HCT116 (cell line): Measurements from ENCODE around the gene MAP3K5. TPM values are rescaled to one million over a fixed set of nuclear protein-coding genes. Genes with fewer than 3 reads are reported as not detected.

Experiments used
- ATAC-seq: fragments of 200-7000 bp; cut with Tn5 transposase; 2 replicates; pipeline ENCODE4 v1.9.1; 2020; ENCODE audit warnings: mild to moderate bottlenecking, moderate library complexity
- BruUV-seq: library from RNA; stranded (reverse); fragments of 400-500 nt; replicated peaks from 2 replicates; lab custom pipeline; 2021; lab: Mats Ljungman, UMichigan
- CTCF ChIA-PET: fragments of 300-600 bp; sonication (Branson Sonifier 250); formaldehyde crosslinking; loops from one replicate; lab custom pipeline; 2021; ENCODE audit warnings: antibody characterized with exemption; lab: Charles Lee
- POLR2A ChIA-PET: fragments of 300-600, 350-600 bp; sonication (Branson Sonifier 250); formaldehyde crosslinking; loops from one replicate; lab custom pipeline; 2021; ENCODE audit warnings: antibody characterized with exemption; lab: Charles Lee
- RAD21 ChIA-PET, 2 experiments: fragments of 300-600 bp; sonication (Branson Sonifier 250); formaldehyde crosslinking; loops; one replicate each; lab custom pipeline; 2023; ENCODE audit warnings: low total read pairs in 2 of 2; ENCODE audit not compliant: uncharacterized antibody in 2 of 2, unreplicated experiment in 2 of 2, low non-redundant PET in 1 of 2; lab: Charles Lee
- DNase-seq: peaks from one replicate; pipeline ENCODE4 v3.0.0-alpha.2; 2010; ENCODE audit warnings: low read depth, low spot score
- H2AFZ ChIP-seq: fragments of 200-600 bp; shearing (Covaris generic), sonication (generic); 2 replicates; pipeline ENCODE4 v1.6.1; 2017; ENCODE audit warnings: low read depth, mixed run types, mixed read lengths, antibody characterized with exemption, low read length; ENCODE audit not compliant: poor library complexity, severe bottlenecking
- H3K27ac ChIP-seq: 2 replicates; pipeline ENCODE4 v1.5.1; 2012; ENCODE audit warnings: low read depth, low read length
- H3K27me3 ChIP-seq: fragments of 200-600 bp; sonication (generic); 2 replicates; pipeline ENCODE4 v1.6.1; 2016; ENCODE audit warnings: mixed run types, low read length, mixed read lengths; ENCODE audit not compliant: insufficient read depth
- H3K36me3 ChIP-seq, 2 experiments: fragments of 200-500 bp in 1 of 2; fragments of 200-600 bp in 1 of 2; sonication (Bioruptor generic) in 1 of 2; sonication (generic) in 1 of 2; 2 replicates each; pipeline versions ENCODE4 v1.5.1 to v1.6.1; 2014 to 2016; ENCODE audit warnings: low read length in 2 of 2, inconsistent platforms in 1 of 2, mixed read lengths in 1 of 2, mixed run types in 1 of 2; ENCODE audit not compliant: insufficient read depth in 2 of 2, control insufficient read depth in 1 of 2
- H3K4me1 ChIP-seq, 2 experiments: fragments of 200-600 bp in 1 of 2; sonication (generic) in 1 of 2; 2 replicates each; pipeline versions ENCODE4 v1.5.1 to v1.6.1; 2012 to 2017; ENCODE audit warnings: low read length in 2 of 2, inconsistent platforms in 1 of 2, mild to moderate bottlenecking in 1 of 2, mixed read lengths in 1 of 2, mixed run types in 1 of 2, moderate library complexity in 1 of 2; ENCODE audit not compliant: insufficient read depth in 2 of 2, control insufficient read depth in 1 of 2
- H3K4me2 ChIP-seq: fragments of 200-600 bp; sonication (generic); 2 replicates; pipeline ENCODE4 v1.6.1; 2017; ENCODE audit warnings: mixed run types, low read length, mixed read lengths
- H3K4me3 ChIP-seq, 2 experiments: fragments of 200-600 bp in 1 of 2; sonication (generic) in 1 of 2; replicated peaks in 1 of 2; 2 replicates each; pipeline ENCODE4 v1.5.1; 2011 to 2016; ENCODE audit warnings: low read length in 2 of 2, control low read depth in 1 of 2, low read depth in 1 of 2, mild to moderate bottlenecking in 1 of 2, mixed read lengths in 1 of 2, mixed run types in 1 of 2
- H3K79me2 ChIP-seq: fragments of 200-600 bp; sonication (generic); 2 replicates; pipeline ENCODE4 v1.6.1; 2017; ENCODE audit warnings: mild to moderate bottlenecking, mixed run types, low read length, moderate library complexity, mixed read lengths; ENCODE audit not compliant: insufficient read depth
- H3K9ac ChIP-seq: fragments of 200-600 bp; sonication (generic); 2 replicates; pipeline ENCODE4 v1.6.1; 2016; ENCODE audit warnings: low read length, mixed read lengths
- H3K9me2 ChIP-seq: fragments of 200-600 bp; sonication (generic), shearing (Covaris generic); 2 replicates; pipeline ENCODE4 v1.6.1; 2017; ENCODE audit warnings: mixed run types, mild to moderate bottlenecking, moderate library complexity; ENCODE audit not compliant: insufficient read depth
- H3K9me3 ChIP-seq, 2 experiments: fragments of 200-500 bp in 1 of 2; fragments of 200-600 bp in 1 of 2; sonication (Bioruptor generic) in 1 of 2; sonication (generic) in 1 of 2; 2 replicates each; pipeline ENCODE4 v1.6.1; 2014 to 2017; ENCODE audit warnings: low read length in 2 of 2, mixed read lengths in 2 of 2, inconsistent platforms in 1 of 2, low read depth in 1 of 2, mild to moderate bottlenecking in 1 of 2, mixed run types in 1 of 2, moderate library complexity in 1 of 2; ENCODE audit not compliant: control insufficient read depth in 1 of 2, insufficient read depth in 1 of 2
- H4K20me1 ChIP-seq: fragments of 200-600 bp; sonication (generic), shearing (Covaris generic); 2 replicates; pipeline ENCODE4 v1.6.1; 2017; ENCODE audit warnings: mixed run types, mild to moderate bottlenecking, moderate library complexity; ENCODE audit not compliant: insufficient read depth
- CBX3 ChIP-seq: IDR thresholded peaks from 2 replicates; pipeline ENCODE4 v1.6.1; 2012; ENCODE audit warnings: low read depth
- CEBPB ChIP-seq: IDR thresholded peaks from 2 replicates; pipeline ENCODE4 v1.6.1; 2012; ENCODE audit warnings: low read depth
- EZH2 ChIP-seq: fragments of 200-600 bp; sonication (generic); IDR thresholded peaks from 2 replicates; pipeline ENCODE4 v1.6.1; 2017; ENCODE audit warnings: antibody characterized with exemption, mixed run types
- POLR2A ChIP-seq: IDR thresholded peaks from 2 replicates; pipeline ENCODE4 v1.7.0; 2011; ENCODE audit warnings: borderline replicate concordance; ENCODE audit not compliant: insufficient read depth, insufficient read length; ENCODE audit errors: extremely low read depth
- SP1 ChIP-seq: IDR thresholded peaks from 2 replicates; pipeline ENCODE4 v1.6.1; 2012; ENCODE audit warnings: low read depth
- SRF ChIP-seq: IDR thresholded peaks from 2 replicates; pipeline ENCODE4 v1.6.1; 2012; ENCODE audit warnings: low read depth
- TCF7L2 ChIP-seq: IDR thresholded peaks from 2 replicates; pipeline ENCODE4 v1.7.0; 2011; ENCODE audit warnings: borderline replicate concordance, inconsistent platforms; ENCODE audit not compliant: insufficient read depth, insufficient read length; ENCODE audit errors: extremely low read depth
- YY1 ChIP-seq: IDR thresholded peaks from 2 replicates; pipeline ENCODE4 v1.6.1; 2011; ENCODE audit warnings: low read length, low read depth, moderate library complexity, mild to moderate bottlenecking; ENCODE audit not compliant: insufficient replicate concordance; ENCODE audit errors: extremely low read depth
- ZNF274 ChIP-seq: fragments of 200-500 bp; sonication (Bioruptor generic); IDR thresholded peaks from 2 replicates; pipeline ENCODE4 v1.6.1; 2014; ENCODE audit warnings: mild to moderate bottlenecking, low read depth, low read length, inconsistent platforms
- intact Hi-C: fragments of 100-400 bp; cut with micrococcal nuclease; formaldehyde crosslinking; loops from 2 replicates; pipeline ENCODE4 v1.10.0; 2022
- total RNA-seq: library from RNA; stranded (reverse); gene quantifications from one replicate; pipeline ENCODE4 v1.2.1, GENCODE V29; 2021; ENCODE audit not compliant: unreplicated experiment
- TF ChIP-seq, protein P1 (sequence below), 3 experiments: fragments of 200-600 bp in 1 of 3; sonication (generic) in 1 of 3; IDR thresholded peaks in 2 of 3; conservative IDR thresholded peaks in 1 of 3; 2 replicates each; pipeline ENCODE4 v1.5.1; 2012 to 2017; ENCODE audit warnings: low read depth in 2 of 3, low read length in 2 of 3, antibody characterized with exemption in 1 of 3, borderline replicate concordance in 1 of 3, control low read depth in 1 of 3, mild to moderate bottlenecking in 1 of 3, mixed read lengths in 1 of 3, mixed run types in 1 of 3, moderate library complexity in 1 of 3; ENCODE audit not compliant: insufficient read depth in 1 of 3
- TF ChIP-seq, protein P2 (sequence below): IDR thresholded peaks from 2 replicates; pipeline ENCODE4 v1.6.1; 2012; ENCODE audit warnings: low read depth

Gene MAP3K5
- total RNA-seq, 1 experiment from 2014 or later: 11.8 TPM

DNA sequence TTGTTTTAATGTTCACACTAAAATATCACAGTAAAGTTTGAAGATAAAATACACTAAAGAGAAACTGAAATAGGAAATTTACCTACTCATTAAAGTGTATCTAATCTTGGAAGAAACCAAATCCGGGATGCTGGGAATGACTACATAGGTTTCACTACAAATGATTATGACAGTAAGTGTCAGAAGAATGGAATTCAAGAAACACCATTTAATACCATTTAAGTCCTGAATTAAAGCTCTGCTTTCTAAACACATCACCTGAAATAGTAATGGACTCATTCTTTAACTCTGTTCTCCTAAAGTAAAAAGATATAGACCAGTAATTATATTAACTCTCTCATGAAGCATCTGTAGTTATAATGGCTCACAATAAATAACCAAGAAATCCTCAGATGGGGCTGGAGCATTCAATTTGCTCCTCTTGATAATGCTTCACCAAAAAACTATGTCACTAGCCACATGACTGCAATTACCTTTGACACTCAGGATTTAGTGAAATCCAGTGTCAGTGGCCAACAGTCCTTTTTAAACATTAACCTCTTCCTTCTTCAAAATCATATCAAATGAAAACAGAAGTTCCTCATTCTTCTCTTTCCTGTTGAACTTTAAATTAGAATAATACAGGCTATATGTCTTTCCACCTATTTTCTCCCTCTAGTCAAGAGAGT lies 283.4 kb downstream of the MAP3K5 start:
- H3K9ac ChIP-seq: no peak overlapping the region
- TF ChIP-seq POLR2A (no peak), CEBPB (no peak), SP1 (no peak), SRF (no peak), ZNF274 (no peak), YY1 (no peak), CBX3 (no peak), EZH2 (no peak), TCF7L2 (no peak)
- TF ChIP-seq, protein P1, sequence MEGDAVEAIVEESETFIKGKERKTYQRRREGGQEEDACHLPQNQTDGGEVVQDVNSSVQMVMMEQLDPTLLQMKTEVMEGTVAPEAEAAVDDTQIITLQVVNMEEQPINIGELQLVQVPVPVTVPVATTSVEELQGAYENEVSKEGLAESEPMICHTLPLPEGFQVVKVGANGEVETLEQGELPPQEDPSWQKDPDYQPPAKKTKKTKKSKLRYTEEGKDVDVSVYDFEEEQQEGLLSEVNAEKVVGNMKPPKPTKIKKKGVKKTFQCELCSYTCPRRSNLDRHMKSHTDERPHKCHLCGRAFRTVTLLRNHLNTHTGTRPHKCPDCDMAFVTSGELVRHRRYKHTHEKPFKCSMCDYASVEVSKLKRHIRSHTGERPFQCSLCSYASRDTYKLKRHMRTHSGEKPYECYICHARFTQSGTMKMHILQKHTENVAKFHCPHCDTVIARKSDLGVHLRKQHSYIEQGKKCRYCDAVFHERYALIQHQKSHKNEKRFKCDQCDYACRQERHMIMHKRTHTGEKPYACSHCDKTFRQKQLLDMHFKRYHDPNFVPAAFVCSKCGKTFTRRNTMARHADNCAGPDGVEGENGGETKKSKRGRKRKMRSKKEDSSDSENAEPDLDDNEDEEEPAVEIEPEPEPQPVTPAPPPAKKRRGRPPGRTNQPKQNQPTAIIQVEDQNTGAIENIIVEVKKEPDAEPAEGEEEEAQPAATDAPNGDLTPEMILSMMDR (IDR thresholded peaks at IDR 0.05 in 2 of 3, conservative IDR thresholded peaks at IDR 0.05 in 1 of 3; ENCODE audit: borderline replicate concordance in 1 of 3, insufficient read depth in 1 of 3, low read depth in 2 of 3, low read length in 2 of 3): no peak
- TF ChIP-seq, protein P2, sequence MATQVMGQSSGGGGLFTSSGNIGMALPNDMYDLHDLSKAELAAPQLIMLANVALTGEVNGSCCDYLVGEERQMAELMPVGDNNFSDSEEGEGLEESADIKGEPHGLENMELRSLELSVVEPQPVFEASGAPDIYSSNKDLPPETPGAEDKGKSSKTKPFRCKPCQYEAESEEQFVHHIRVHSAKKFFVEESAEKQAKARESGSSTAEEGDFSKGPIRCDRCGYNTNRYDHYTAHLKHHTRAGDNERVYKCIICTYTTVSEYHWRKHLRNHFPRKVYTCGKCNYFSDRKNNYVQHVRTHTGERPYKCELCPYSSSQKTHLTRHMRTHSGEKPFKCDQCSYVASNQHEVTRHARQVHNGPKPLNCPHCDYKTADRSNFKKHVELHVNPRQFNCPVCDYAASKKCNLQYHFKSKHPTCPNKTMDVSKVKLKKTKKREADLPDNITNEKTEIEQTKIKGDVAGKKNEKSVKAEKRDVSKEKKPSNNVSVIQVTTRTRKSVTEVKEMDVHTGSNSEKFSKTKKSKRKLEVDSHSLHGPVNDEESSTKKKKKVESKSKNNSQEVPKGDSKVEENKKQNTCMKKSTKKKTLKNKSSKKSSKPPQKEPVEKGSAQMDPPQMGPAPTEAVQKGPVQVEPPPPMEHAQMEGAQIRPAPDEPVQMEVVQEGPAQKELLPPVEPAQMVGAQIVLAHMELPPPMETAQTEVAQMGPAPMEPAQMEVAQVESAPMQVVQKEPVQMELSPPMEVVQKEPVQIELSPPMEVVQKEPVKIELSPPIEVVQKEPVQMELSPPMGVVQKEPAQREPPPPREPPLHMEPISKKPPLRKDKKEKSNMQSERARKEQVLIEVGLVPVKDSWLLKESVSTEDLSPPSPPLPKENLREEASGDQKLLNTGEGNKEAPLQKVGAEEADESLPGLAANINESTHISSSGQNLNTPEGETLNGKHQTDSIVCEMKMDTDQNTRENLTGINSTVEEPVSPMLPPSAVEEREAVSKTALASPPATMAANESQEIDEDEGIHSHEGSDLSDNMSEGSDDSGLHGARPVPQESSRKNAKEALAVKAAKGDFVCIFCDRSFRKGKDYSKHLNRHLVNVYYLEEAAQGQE: no peak
- H3K27me3 ChIP-seq: no peaks in the 10 kb centered on the region
- H2AFZ ChIP-seq: no peak overlapping the region
- no peaks in the 10 kb centered on the region for H3K4me1 ChIP-seq
- CTCF ChIA-PET: no interaction called here
- BruUV-seq: no TSS peak
- H3K9me3 ChIP-seq: no peaks in the 10 kb centered on the region
- no peak overlapping the region for H3K4me2 ChIP-seq
- RAD21 ChIA-PET: no interaction called here
- H3K9me2 ChIP-seq: no peaks in the 10 kb centered on the region
- ATAC-seq: no peak
- DNase-seq: no peak
- H4K20me1 ChIP-seq: no peaks in the 10 kb centered on the region
- no peak overlapping the region for H3K27ac ChIP-seq
- no peaks in the 10 kb centered on the region for H3K36me3 ChIP-seq
- POLR2A ChIA-PET: no interaction called here
- no peak overlapping the region for H3K4me3 ChIP-seq
- intact Hi-C loops: no loop called here
- H3K79me2 ChIP-seq: peaks cover 3% of the 10 kb centered on the region

Other genes with a start within 250 kb of the MAP3K5 start
- 35.5 TPM for gene MAP7, start 242.1 kb downstream of the MAP3K5 start, total RNA-seq
- gene PEX7, start 30.1 kb upstream of the MAP3K5 start, total RNA-seq: 8.1 TPM
- not detected for gene SLC35D3, start 129.8 kb upstream of the MAP3K5 start, total RNA-seq